HG03159 (cell line): Measurements from ENCODE around the gene ABCF1.

ENCODE experiments used
- ATAC-seq: cut with Tn5 transposase; IDR thresholded peaks from one replicate; pipeline ENCODE4 v1.9.1; 2021; ENCODE audit warnings: mild to moderate bottlenecking, moderate library complexity; ENCODE audit not compliant: unreplicated experiment

The ABCF1 gene

GRCh38 chr6:30599625-30600324 is 28.5 kb downstream of the ABCF1 start:
- ATAC-seq = no peak

DNA sequence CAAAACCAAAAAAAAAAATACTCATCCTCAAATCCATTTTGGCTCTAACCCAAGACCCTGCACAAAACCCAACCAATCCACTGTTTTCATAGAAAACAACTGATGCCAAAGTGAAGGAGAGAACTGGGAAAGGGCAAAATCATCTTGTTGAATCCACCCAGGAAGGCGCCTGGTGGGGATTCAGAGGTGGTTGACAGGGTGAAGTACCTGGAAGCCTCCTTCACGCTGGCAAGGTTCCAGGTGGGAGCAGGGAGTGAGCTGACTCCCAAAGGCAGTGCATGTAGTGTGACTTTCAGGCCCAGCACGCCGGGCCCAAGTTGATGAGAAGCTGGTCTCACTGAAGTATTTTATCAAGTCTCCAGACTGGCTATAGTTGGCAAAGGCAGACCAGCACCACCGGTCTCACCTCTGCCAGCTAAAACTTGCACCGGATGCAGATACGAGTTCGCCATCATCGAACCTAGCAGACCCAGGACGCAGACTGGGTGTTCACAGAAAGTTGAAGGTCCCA is 29.3 kb downstream of the ABCF1 start:
- ATAC-seq = no peak

- ATAC-seq = no peak
Observed at GRCh38 chr6:30601436-30601814, 30.2 kb downstream of the ABCF1 start.

GRCh38 chr6:30601815-30602641 is 30.8 kb downstream of the ABCF1 start:
- no peak for ATAC-seq

- ATAC-seq = no peak
Observed at GRCh38 chr6:30603961-30604360, 32.7 kb downstream of the ABCF1 start.

DNA sequence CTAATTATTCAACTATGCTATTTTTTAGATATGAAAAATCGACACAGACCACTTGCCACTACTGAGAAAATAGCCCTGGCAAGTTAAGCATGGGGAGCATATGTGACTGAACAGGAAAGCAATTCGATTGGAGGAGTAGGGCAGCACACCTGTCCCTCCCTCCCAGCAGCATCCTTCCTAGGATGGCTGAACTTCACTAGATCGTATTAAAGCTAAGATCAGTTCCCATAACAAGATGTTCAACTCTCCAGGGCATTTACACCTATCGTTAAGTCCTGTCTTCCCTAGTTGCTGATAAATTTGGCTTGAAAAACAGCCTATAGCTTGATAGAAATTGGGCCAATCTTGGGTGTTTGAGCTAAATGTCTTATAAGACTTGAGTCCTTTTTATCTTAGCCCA is 38.8 kb downstream of the ABCF1 start:
- ATAC-seq = no peak

GRCh38 chr6:30611150-30611855 is 40.1 kb downstream of the ABCF1 start:
- no peak for ATAC-seq

GRCh38 chr6:30611856-30612194 is 40.6 kb downstream of the ABCF1 start:
- no peak for ATAC-seq

GRCh38 chr6:30612213-30612612 is 41.0 kb downstream of the ABCF1 start:
- ATAC-seq = no peak

- ATAC-seq = no peak
Observed at GRCh38 chr6:30612687-30613248, 41.5 kb downstream of the ABCF1 start.

DNA sequence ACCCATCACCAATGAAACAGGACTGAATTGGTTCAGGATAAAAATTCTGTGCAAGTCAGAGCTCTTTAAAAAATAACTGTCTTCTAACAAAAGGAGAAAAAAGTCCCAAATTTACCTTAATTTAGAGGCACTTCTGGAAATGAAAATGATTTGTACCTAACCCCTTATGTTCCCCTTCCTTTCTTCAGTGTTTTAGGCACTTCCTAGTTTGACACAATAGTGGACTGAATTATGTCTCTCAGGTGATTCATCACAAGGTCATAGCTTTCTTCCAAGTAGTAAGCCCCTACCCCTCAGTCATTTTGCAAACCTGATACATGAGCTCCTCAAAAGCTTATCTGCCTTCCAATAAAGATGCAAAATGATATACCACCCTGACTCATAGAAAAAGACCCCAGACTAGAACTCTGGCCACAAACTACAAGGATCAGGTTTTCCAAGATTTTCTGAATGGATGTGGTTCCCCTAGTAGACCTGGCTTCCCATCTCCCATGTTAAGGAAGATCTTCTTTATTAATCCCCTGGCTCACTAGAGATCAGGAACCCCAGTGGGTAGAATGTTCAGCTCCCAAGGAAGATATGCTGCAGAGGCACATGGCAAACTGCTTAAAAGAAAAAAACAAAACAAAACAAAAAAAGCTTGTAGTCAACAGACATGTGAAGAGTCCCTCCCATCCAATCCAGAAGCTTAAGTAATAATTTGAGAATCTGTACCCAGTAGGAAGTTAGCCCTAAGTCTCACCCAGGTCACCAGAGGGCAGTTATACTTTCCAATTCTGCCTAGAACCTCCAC is 42.2 kb downstream of the ABCF1 start:
- ATAC-seq = no peak

- no peak for ATAC-seq
Observed at GRCh38 chr6:30614044-30614842, 43.0 kb downstream of the ABCF1 start.

DNA sequence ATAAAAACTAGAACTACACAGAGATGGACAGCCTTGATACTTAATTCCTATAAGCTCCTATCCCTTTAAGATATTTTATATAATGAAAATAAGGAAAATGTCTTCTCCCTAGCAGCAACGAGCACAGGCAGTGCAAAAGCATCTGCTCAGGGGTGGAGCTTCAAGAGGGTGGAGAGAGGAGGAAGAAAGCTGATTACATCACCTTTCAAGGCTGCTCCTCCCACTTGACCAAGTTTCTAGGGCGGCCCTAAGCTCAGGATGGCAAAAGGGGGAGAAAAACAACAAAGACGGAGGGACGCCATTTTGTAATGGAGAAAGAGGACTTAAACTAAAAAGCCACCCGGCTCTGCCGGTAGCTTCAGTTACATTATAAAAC is 43.6 kb downstream of the ABCF1 start:
- peak; percentile 41 for ATAC-seq

DNA sequence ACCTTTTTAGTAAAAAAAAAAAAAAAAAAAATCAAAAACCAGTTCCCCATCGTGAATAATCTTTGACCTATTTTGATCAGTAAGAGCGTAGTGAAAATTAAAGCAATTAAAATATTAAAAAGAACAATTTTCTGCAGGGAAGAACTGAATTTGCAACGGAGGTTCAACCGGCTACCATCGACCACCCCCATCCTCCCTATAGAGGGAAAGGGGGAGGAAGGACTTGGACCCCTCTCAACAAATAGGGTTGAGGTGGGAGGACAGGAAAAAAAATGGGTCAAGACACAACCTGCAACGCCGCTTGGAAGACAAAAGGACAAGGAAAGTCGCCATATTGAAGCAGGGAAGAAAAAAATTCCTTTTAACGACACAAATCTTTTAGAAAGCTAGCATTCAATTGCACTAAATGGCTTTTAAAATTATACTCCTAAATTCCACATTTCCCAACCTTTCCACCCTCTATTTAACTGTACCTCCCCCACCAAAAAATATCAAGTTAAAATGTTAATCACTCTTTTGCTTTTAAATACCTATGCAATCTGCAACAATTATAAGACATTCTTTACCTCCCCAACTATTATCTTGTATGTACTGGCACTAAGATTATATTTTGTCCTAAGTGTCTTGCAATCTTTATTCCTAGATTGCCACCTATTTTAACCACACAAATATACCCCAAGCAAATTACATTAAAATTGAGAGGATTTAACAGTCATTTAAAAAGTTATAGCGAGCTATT is 44.1 kb downstream of the ABCF1 start:
- no peak for ATAC-seq

DNA sequence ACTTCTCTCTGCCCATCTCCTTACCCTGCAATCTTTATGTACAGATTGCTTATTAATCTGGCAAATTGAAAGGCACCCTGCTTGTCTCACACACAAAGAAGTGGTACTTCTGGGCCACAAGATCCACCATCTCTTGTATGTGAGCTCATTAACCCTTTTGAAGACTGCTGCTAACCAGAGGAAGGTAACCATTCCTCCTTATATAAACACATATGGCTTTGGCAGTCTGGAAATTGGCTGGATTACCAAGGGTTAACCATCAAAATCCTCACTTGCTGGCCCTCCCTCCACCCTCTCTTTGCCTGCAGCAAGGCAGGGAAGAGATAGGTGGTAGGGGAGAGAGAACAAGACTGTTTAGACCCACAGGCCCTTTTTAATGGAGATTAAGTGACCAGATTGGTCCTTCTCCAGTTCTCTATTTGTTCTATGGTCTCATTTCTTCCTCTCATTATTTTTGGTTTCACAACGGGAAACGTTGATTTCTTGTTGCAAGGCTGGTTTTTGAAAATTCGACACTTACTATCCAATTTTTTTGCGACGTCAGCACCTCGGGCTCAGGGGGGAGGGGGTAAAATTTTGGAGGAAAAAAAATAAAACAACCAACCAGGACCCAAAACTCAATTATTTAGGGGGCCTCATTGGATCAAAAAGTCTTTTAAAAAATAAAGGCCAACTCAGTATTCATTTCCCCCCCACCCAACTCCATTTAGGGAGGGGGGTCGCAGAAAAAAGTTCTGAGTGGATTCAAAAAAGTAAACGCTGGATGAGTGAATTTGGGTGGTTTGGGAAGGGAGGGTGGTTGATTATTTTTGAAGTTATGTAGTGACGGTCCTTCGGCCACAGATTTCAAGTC is 44.9 kb downstream of the ABCF1 start:
- ATAC-seq = no peak

DNA sequence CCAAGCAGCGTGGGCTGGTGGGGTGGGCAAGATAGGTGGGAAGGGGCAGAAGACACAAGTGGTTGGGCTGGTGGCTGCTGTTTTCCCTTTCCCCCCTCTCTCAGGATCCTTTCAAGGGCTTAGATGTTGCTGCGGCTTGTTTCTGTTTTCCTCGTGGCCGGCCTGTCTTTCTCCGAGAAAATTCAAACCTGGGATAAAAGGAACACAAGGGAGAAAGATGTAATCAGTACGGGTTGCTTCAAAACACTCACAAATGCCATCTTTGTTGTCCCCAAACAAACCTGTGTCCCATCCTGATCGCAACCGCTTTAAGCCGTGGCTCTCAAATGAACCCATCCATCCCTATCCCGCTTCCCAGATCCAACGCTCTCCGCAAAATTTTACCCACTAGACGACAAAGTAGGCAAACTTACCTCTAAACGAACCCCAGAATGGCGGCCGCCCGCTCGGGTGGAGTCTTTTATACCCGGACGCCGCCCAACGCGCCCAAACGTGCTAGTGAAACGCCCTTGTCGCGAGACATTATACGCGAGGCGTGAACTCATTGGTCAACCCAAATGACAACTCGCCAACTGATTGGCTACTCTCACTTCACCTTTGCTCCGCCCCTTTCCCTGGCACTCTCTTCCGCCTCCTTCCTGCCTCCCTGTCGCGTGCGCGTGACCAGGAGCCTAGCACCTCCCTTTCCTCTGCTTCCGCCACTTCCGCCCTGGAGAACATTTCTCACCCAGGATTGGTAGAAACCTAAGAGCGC is 45.7 kb downstream of the ABCF1 start, which contains the start of gene PPP1R10:
TSS of gene PPP1R10 (minus strand) at position 433 of the 754 bp plus-strand sequence. CDS start 7,299 bp downstream, outside the sequence.
- ATAC-seq = peak; percentile 81

GRCh38 chr6:30617565-30618269 is 46.5 kb downstream of the ABCF1 start, which contains the start of gene MRPS18B:
Gene MRPS18B (plus strand): TSS chr6:30617840. CDS start chr6:30617866, 26 bp downstream.
- ATAC-seq = peak; percentile 71
